GM12875 (cell line): ENCODE results near the gene KLK13.

ENCODE experiments used
- H3K4me3 ChIP-seq: one replicate; pipeline ENCODE4 v1.5.1; 2011; ENCODE audit warnings: low read depth, low read length, control low read depth
- CTCF ChIP-seq: IDR thresholded peaks from 2 replicates; pipeline ENCODE4 v1.5.1; 2011; ENCODE audit warnings: low read depth, mild to moderate bottlenecking, control low read depth, inconsistent platforms, low read length, moderate library complexity, borderline replicate concordance; ENCODE audit not compliant: insufficient read depth

The KLK13 gene

GRCh38 chr19:51024924-51025323 is 40.0 kb downstream of the KLK13 start:
- no peak for TF ChIP-seq CTCF
- H3K4me3 ChIP-seq = no peak overlapping the region

- TF ChIP-seq CTCF = no peak
- H3K4me3 ChIP-seq = no peak overlapping the region
These were observed 40.9 kb downstream of the KLK13 start for GRCh38 chr19:51023946-51024345.

DNA sequence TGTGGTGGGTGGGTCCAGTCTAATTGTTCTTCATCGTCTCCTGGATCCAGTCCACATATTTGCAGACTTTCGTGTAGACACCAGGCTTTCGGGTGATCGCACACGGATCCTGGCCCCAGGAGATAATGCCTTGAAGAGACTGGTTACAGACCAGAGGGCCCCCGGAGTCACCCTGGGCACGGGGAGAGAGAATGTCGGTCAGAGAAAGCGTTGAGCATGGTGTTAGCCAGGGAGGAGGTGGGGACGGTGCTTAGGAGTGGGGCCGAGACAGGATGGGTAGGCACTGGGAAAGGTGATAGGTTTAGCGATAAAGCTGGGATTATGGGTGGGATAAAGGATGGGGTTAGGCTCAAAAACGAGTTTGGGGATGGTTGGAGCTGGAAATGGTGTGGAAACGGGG is 42.4 kb downstream of the KLK13 start:
- H3K4me3 ChIP-seq = no peak overlapping the region
- no peak for TF ChIP-seq CTCF

- H3K4me3 ChIP-seq = no peak overlapping the region
- 0 out of 2 replicates have a peak, but pooled peaks have one; percentile 27 for TF ChIP-seq CTCF
These were observed 43.8 kb downstream of the KLK13 start for GRCh38 chr19:51020988-51021651.

GRCh38 chr19:51019544-51019925 is 45.4 kb downstream of the KLK13 start, which contains the start of gene KLK10:
Gene KLK10, minus strand, starts transcription at chr19:51019709. Its CDS starts 579 bp downstream, at chr19:51019130.
- H3K4me3 ChIP-seq = no peak within 1 kb of the TSS
- TF ChIP-seq CTCF = no peak

GRCh38 chr19:51018745-51019543 is 45.9 kb downstream of the KLK13 start:
- no peak overlapping the region for H3K4me3 ChIP-seq

More at GRCh38 chr19:51018745-51019543, 45.9 kb downstream of the KLK13 start:
- TF ChIP-seq CTCF = no peak
